GM12801 (cell line): ENCODE data around the gene ZNF625.

Experiments used
- CTCF ChIP-seq: IDR thresholded peaks from one replicate; pipeline ENCODE4 v1.5.1; 2011; ENCODE audit warnings: control low read depth; ENCODE audit not compliant: insufficient read length; ENCODE audit errors: extremely low read depth

The ZNF625 gene

DNA sequence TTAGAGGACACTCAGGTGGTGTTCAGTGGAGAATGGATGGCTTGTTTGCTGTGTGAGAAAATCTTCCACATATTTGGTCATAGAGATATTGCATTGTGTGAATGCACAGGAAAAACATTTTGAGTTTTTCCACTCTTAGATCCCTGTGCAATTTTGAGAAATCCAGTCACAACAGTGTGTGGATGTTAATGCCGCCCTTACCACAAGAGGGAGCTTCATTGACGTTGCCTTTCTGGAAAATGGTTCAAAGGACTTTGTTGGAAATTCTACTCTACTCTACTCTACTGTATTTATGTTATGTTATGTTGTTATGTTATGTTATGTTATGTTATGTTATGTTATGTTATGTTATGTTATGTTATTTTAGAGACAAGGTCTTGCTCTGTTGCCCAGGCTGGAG, 29.8 kb downstream of the ZNF625 start:
- no peak for TF ChIP-seq CTCF

DNA sequence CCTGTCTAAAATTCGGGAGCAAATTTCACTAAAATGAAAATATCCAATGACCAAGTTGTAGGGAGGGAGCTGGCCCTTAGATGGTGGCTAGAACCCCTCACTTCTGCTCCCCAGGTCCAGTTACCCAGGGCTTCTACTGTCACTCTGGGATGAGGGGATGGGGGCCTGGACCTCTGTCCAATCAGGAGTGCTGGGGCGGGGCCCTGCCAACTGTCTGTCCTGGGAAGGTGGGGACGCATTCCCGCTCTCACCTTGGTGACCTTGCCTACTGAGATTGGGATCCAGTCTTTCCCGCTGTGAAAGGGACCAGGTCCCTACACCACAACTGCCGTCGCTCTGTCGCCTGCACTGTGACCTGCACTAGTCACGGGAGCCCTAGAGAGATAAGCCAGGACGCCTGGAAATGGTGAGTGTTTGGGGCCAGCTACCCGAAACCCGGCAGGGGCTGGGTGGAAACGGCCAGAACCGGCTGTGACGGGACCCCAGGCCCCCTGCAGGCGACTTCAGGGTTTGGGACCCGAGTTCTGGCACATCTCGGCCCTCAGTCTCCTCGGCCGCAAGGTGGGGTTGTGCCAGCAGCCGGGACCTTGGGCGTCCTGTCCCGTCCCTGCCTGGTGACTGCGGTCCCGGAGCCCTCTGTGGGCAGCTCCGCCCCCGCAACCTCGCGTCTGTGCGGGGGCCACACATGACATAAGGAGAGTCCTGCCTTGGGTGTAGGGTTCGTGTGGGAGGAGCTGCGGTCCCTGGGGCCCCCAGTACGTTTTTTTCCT, 39.1 kb downstream of the ZNF625 start:
- TF ChIP-seq CTCF = no peak

GRCh38 chr19:12113121-12113520, 43.4 kb downstream of the ZNF625 start:
- no peak for TF ChIP-seq CTCF

DNA sequence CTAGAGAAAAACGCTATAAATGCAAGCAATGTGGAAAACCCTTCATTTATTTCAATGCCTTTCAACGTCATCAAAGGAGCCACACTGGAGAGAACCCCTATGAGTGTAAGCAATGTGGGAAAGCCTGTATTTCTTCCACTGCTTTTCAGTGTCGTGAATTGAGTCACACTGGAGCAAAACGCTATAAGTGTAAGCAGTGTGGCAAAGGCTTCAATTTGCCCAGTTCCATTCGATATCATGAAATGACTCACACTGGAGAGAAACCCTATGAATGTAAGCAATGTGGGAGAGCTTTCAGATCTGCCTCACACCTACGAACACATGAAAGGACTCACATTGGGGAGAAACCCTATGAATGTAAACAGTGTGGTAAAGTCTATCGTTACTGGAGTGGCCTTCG, 43.8 kb downstream of the ZNF625 start:
- no peak for TF ChIP-seq CTCF

- no peak for TF ChIP-seq CTCF
These were observed 44.4 kb downstream of the ZNF625 start for GRCh38 chr19:12111943-12112637.

DNA sequence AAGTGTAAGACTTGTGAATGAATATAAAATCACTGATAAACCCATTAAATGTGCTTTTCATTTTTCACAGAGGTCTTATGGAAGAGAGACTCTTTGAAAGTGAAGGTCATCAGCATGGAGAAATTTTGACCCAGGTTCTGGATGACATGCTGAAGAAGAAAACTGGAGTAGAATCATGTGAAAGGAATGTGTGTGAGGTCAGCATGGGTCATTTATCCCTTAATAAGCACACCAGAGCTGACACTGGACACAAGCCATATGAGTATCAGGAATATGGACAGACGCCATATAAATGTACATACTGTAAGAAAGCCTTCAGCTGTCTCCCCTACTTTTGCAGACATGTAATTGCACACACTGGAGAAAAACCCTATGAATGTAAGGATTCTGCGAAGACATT, 45.4 kb downstream of the ZNF625 start:
- no peak for TF ChIP-seq CTCF

DNA sequence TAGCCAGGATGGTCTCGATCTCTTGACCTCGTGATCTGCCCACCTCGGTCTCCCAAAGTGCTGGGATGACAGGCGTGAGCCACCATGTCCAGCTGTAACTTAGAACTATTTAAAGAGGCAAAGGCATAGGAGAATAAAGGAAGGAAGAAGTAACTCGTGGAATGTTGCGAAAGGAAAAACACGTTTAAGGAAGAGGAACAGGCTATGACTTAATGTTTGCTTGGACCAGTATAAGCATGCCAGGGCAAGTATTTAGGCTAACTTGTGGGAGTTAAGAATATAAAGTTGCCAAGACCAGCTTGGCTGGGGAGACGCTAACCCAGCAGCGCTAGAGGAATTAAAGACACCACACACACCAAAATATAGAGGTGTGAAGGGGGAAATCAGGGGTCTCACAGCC, 58.5 kb downstream of the ZNF625 start:
- TF ChIP-seq CTCF = no peak
